Caco-2 (cell line): ENCODE measurements around the gene ZDHHC6. TPM values are rescaled to one million over a fixed set of nuclear protein-coding genes. Genes with fewer than 3 reads are reported as not detected.
"Not testable (repeated sequence)": the region's sequence is repeated elsewhere in the genome, so short reads cannot be mapped to it uniquely, and the experiment has no call there.

Experiments
- BruUV-seq: library from RNA; stranded (reverse); fragments of 400-500 nt; replicated peaks from 2 replicates; lab custom pipeline; 2021; lab: Mats Ljungman, UMichigan
- CTCF ChIA-PET: fragments of 300-600 bp; sonication (Branson Sonifier 250); formaldehyde crosslinking; loops from one replicate; lab custom pipeline; 2022; ENCODE audit warnings: antibody characterized with exemption; lab: Charles Lee
- POLR2A ChIA-PET: fragments of 300-600 bp; sonication (Branson Sonifier 250); formaldehyde crosslinking; loops from one replicate; lab custom pipeline; 2022; ENCODE audit warnings: antibody characterized with exemption; lab: Charles Lee
- DNase-seq, 2 experiments: peaks; one replicate each; pipeline versions ENCODE4 v3.0.0 to v3.0.0-alpha.2; 2020 to 2022
- H3K27me3 ChIP-seq: replicated peaks from 2 replicates; pipeline ENCODE4 v1.6.0; 2011; ENCODE audit warnings: low read length; ENCODE audit not compliant: control insufficient read depth, insufficient read depth
- H3K36me3 ChIP-seq: 2 replicates; pipeline ENCODE4 v1.5.1; 2011; ENCODE audit warnings: low read length; ENCODE audit not compliant: control insufficient read depth, insufficient read depth
- H3K4me1 ChIP-seq: fragments of 250-450 bp; sonication (Bioruptor Pico); 2 replicates; pipeline ENCODE4 v1.5.1; 2020; ENCODE audit warnings: mild to moderate bottlenecking
- H3K4me3 ChIP-seq: 2 replicates; pipeline ENCODE4 v1.5.1; 2011; ENCODE audit warnings: low read depth, mild to moderate bottlenecking, control low read depth, low read length
- H3K9me3 ChIP-seq: fragments of 250-450 bp; sonication (Bioruptor Pico); 2 replicates; pipeline ENCODE4 v1.5.1; 2020; ENCODE audit warnings: mild to moderate bottlenecking, moderate library complexity
- H3K27ac Mint-ChIP-seq: one replicate; pipeline ENCODE4 v1.8.0; 2022; ENCODE audit warnings: mixed read lengths; ENCODE audit not compliant: unreplicated experiment
- H3K27me3 Mint-ChIP-seq: one replicate; pipeline ENCODE4 v1.8.0; 2022; ENCODE audit warnings: mixed read lengths; ENCODE audit not compliant: insufficient read depth, unreplicated experiment
- H3K36me3 Mint-ChIP-seq: one replicate; pipeline ENCODE4 v1.8.0; 2022; ENCODE audit warnings: mild to moderate bottlenecking, mixed read lengths; ENCODE audit not compliant: insufficient read depth, unreplicated experiment
- H3K4me1 Mint-ChIP-seq: one replicate; pipeline ENCODE4 v1.8.0; 2022; ENCODE audit warnings: low read depth, mixed read lengths; ENCODE audit not compliant: unreplicated experiment
- H3K4me3 Mint-ChIP-seq: one replicate; pipeline ENCODE4 v1.8.0; 2022; ENCODE audit warnings: mild to moderate bottlenecking, moderate library complexity, mixed read lengths; ENCODE audit not compliant: unreplicated experiment
- H3K9me3 Mint-ChIP-seq: one replicate; pipeline ENCODE4 v1.8.0; 2022; ENCODE audit warnings: mixed read lengths; ENCODE audit not compliant: unreplicated experiment
- CTCF ChIP-seq, 2 experiments: fragments of 200-600 bp in 1 of 2; IDR thresholded peaks; 1 replicate in 1 of 2; 2 replicates in 1 of 2; pipeline versions ENCODE4 v1.5.1 to v1.8.0; 2011 to 2022; ENCODE audit warnings: antibody characterized with exemption in 1 of 2, control low read depth in 1 of 2, inconsistent platforms in 1 of 2, low read depth in 1 of 2, low read length in 1 of 2, mild to moderate bottlenecking in 1 of 2, moderate library complexity in 1 of 2; ENCODE audit not compliant: insufficient read depth in 1 of 2, severe bottlenecking in 1 of 2, unreplicated experiment in 1 of 2
- intact Hi-C: fragments of 100-400 bp; cut with micrococcal nuclease; formaldehyde crosslinking; loops from one replicate; pipeline ENCODE4 v1.10.0; 2022; ENCODE audit not compliant: unreplicated experiment
- total RNA-seq: library from RNA; stranded (reverse); gene quantifications from 2 replicates; pipeline ENCODE4 v1.2.3, GENCODE V29; 2022

The ZDHHC6 gene
- total RNA-seq, 1 experiment from 2014 or later: 47.4 TPM

- ChIA-PET POLR2A (no interaction called here), CTCF (no interaction called here)
- Histone ChIP-seq H3K4me3 (no peak overlapping the region), H3K36me3 (no peaks in the 10 kb centered on the region), H3K9me3 (no peaks in the 10 kb centered on the region), H3K27me3 (no peaks in the 10 kb centered on the region), H3K4me1 (peaks cover 83% of the 10 kb centered on the region)
- H3K9me3 Mint-ChIP-seq: peaks cover 8% of the 10 kb centered on the region
- DNase-seq: no peak
- TF ChIP-seq CTCF (IDR thresholded peaks at IDR 0.05; ENCODE audit: insufficient read depth in 1 of 2, low read depth in 1 of 2, low read length in 1 of 2, severe bottlenecking in 1 of 2, unreplicated experiment in 1 of 2): no peak
- intact Hi-C loops: no loop called here
- H3K27me3 Mint-ChIP-seq: no peaks in the 10 kb centered on the region
- peaks cover 2% of the 10 kb centered on the region for H3K36me3 Mint-ChIP-seq
- no TSS peak for BruUV-seq
- H3K4me1 Mint-ChIP-seq: peaks cover 60% of the 10 kb centered on the region
- peak overlapping the region; percentile 82 for H3K27ac Mint-ChIP-seq
- no peak overlapping the region for H3K4me3 Mint-ChIP-seq
Observed at GRCh38 chr10:112388548-112388947, 58.2 kb downstream of the ZDHHC6 start.

GRCh38 chr10:112388056-112388455 is 58.7 kb downstream of the ZDHHC6 start:
- H3K36me3 ChIP-seq, H3K27me3 Mint-ChIP-seq, BruUV-seq, H3K9me3 ChIP-seq, H3K36me3 Mint-ChIP-seq, intact Hi-C loops, CTCF ChIA-PET, H3K4me3 ChIP-seq, H3K9me3 Mint-ChIP-seq, H3K4me3 Mint-ChIP-seq, DNase-seq, POLR2A ChIA-PET, H3K27me3 ChIP-seq: not testable (repeated sequence)
- H3K4me1 ChIP-seq: peaks cover 80% of the 10 kb centered on the region
- Mint-ChIP-seq H3K4me1 (peaks cover 60% of the 10 kb centered on the region), H3K27ac (peak overlapping the region; percentile 82)

- peaks cover 23% of the 10 kb centered on the region for H3K36me3 Mint-ChIP-seq
- intact Hi-C loops: no loop called here
- POLR2A ChIA-PET: interaction anchor here (0.6 kb wide), 1 partner anchor 12 kb away, joined by 5 read pairs; the partner anchor contains the start of gene ACSL5
Observed at GRCh38 chr10:112385201-112385600, 61.5 kb downstream of the ZDHHC6 start.

More at GRCh38 chr10:112385201-112385600, 61.5 kb downstream of the ZDHHC6 start:
- no peak for TF ChIP-seq CTCF (IDR thresholded peaks at IDR 0.05; ENCODE audit: insufficient read depth in 1 of 2, low read depth in 1 of 2, low read length in 1 of 2, severe bottlenecking in 1 of 2, unreplicated experiment in 1 of 2)
- Mint-ChIP-seq H3K4me1 (peaks cover 62% of the 10 kb centered on the region), H3K27me3 (no peaks in the 10 kb centered on the region), H3K27ac (peak overlapping the region; percentile 90), H3K9me3 (peaks cover 8% of the 10 kb centered on the region), H3K4me3 (no peak overlapping the region)
- Histone ChIP-seq H3K4me1 (peaks cover 86% of the 10 kb centered on the region), H3K4me3 (no peak overlapping the region), H3K27me3 (no peaks in the 10 kb centered on the region), H3K36me3 (no peaks in the 10 kb centered on the region), H3K9me3 (no peaks in the 10 kb centered on the region)
- no TSS peak for BruUV-seq
- CTCF ChIA-PET: interaction anchor here (1.0 kb wide), 1 partner anchor 11 kb away, joined by 3 read pairs; the partner anchor contains the start of gene ACSL5
- no peak for DNase-seq
